ENCODE measurements around the gene ADD3.

The ADD3 gene

DNA sequence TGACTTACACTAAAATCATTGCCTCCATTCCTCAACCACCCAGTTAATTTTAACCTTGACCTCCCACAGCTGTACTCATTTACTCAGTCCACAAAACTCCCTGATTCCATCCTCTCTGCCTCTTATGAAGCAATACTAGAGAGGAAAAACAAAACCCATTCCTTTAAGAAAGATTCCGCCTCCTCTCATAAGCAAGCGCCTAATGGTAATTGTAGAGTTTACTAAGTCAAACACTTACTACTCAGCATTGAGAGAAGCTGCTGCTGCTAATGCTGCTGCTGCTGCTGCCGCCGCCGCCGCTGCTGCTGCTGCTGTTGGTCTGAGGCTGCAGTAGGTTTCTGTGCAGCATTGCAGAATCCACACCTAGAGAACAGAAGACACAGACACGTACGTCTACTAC lies 2.1 kb upstream of the ADD3 start:
- no peak for DNase-seq

GRCh38 chr10:110006358-110007160 lies 1.2 kb upstream of the ADD3 start:
- DNase-seq, result no peak

- no peak for DNase-seq
These were observed 553 bp upstream of the ADD3 start for GRCh38 chr10:110007161-110007700.

DNA sequence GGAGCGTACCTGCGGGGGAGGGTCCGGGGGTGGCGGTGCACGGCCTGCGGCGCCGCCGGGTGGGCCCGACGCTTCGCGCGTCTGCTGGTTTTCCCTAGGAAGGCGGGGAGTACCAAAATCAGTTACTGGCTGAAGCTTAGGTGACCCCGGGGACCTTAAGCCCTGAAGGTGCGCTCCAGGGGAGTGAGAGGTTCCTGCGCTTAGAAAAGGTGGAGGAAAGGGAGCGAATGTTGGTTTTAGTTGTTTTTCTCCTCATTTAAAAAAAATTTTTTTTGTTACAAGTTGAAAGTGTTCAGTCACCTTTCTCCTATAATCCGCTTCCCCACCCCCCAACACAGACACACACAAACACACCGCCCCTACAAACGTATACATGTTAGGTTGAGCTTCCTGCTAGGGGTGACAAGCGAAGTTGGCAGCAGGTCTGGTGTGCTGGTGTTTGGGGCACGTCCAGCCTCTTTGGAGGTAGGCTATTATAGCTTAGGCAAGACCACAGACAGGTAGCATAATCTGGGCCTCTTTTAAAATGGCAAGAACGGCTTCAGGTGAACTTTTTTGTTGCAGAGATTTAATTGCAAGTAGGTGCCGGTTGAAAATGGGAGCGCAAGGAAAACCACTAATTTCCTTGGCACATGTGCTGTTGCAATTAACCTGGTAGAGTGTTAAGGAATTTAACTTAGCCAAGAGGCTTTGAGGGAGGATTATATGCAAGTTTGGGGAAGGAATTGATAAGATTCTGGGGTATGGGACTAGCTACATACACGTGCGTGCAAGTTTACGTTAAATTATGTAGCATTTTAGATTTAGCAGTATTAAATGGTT lies 945 bp downstream of the ADD3 start:
- peak; percentile 64 for DNase-seq

GRCh38 chr10:110009736-110010475 lies 2.1 kb downstream of the ADD3 start:
- DNase-seq, result peak; percentile 83

DNA sequence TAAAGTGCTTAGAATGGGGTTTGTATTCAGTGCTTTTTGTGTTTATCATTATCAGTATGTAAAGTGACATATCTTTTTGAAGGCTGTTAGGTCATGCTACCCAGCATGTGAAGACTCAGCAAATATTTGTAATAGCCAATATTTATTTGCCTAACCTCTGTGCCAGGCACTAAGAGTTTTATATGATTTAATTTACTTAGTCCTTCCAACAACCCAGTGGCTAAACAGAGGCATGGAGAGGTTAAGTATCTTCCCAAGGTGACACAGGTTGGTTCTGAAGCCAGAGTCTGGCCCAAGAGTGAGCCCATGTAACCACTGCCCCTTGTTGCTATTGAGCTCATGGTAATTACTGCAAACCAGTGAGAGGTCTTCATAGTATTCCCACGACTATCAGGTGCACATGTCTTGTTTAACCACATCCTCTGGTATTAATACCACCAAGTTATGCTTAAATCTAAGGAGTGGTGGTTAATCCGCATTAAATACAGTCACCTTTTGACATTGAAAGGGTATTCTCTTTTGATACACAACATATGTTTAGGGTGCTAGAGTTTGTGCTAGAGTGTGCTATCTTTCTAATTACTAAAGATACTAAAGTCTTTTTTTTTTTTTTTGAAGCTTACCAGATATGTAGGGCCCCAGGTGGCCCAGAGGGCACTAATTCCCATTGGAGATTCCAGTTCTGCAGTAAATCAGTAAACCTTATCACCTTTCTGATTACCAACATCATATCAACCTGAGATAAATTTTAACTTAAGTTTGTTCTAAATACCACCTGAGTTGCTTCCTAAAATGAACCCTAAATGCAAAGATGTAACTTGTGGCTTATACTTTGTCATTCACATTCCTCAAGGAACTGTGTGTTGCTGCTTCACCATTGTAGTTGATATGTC lies 2.9 kb downstream of the ADD3 start:
- no peak for DNase-seq

GRCh38 chr10:110011681-110012080 lies 3.9 kb downstream of the ADD3 start:
- DNase-seq, result no peak

DNA sequence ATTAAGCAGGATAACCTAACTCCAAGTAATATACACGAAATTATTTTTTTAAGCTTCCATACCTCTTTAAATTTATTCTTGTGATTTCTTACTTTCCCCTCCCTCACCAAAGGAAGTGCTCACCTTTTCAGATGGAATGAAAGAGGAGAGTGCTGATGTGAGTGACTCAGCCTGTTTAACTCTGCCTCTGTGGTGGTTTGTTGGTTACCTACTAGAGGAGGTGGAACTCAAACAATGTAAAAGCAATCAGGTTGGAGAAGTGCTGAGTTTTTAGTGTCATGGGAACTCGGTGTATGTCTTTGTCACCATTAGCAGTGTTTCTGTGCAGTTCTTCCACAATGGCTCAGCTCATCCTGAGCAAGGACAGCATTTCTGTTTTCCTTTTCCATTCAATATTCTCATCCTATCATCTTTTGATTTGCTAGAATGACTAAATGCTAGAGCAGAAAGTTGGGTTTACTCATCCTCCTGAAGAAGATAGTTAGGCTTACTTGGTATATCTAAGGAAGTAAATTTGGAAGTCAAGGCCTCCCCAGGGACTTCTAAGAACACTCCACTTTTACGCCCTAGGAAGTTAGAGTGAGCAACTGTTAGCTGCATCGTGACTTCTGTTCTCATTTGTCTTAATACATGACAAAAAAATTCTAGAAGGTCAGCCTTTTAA lies 6.0 kb downstream of the ADD3 start:
- peak; percentile 38 for DNase-seq

GRCh38 chr10:110016039-110016438 lies 8.3 kb downstream of the ADD3 start:
- no peak for DNase-seq

GRCh38 chr10:110017052-110017451 lies 9.3 kb downstream of the ADD3 start:
- no peak for DNase-seq

GRCh38 chr10:110017907-110018306 lies 10.1 kb downstream of the ADD3 start:
- no peak for DNase-seq

- DNase-seq, result no peak
These were observed 12.5 kb downstream of the ADD3 start for GRCh38 chr10:110020265-110020664.

GRCh38 chr10:110022716-110023504 lies 15.1 kb downstream of the ADD3 start:
- DNase-seq, result no peak

GRCh38 chr10:110023785-110024465 lies 16.1 kb downstream of the ADD3 start:
- no peak for DNase-seq

- no peak for DNase-seq
These were observed 21.7 kb downstream of the ADD3 start for GRCh38 chr10:110029450-110029849.

DNA sequence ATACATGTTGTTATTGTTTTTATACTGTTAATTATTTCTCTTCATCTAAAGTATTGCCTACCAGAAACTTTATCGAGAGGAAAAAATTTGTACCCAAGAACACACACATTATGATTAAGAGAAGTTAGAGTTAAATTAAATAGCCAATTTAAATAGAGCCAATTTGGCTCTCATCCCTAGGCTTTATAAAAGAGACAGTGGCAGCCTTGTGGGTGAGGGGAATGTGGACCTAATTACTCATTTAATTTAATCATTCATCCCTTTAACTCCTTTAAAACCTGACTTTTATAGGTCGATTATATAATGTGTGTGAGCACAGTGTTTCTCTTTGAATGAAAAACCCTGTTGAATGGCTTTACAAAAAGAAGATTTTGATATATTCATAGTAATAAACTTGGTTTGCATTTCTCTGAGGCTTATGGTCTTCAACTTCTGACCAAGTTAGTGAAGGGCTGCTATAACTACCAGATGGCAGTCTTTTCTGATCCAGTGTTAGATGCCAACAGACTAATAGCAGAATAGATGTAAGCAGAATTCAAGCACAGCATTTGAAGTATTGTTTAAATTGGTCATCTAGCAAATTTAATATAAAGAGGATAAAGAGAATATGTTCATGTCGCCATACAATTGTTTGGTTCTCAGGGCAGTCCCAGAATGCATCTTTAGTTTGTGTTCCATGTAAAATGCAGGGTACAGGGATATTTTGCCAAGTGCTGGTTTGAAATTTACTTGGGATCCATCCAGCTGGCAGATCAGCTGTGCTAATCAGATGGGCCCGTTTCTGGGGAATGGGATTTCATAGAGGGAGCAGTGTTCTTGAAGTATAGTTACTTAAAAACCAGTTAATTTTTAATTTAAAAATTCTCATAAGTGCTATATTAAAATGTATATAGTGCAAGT lies 25.3 kb downstream of the ADD3 start:
- no peak for DNase-seq

- DNase-seq, result no peak
These were observed 26.0 kb downstream of the ADD3 start for GRCh38 chr10:110033701-110034235.

DNA sequence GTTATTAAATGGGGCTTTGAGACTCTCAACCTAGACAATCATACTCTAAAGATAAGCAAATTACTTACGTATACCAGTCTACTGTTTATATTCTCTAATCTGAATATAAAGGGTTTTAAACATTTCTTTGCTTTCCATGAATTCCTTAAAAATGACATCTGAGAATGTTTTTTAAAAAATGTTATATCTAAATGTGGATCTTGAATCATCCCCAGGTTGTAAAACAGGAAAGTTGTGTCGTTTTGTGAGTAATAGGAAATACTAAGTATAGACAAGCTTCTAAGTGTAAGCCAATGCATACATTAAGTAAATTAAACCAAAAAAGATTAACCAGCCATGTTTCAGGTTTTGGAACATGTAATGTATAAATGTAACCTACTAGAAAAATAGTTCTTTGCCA lies 26.8 kb downstream of the ADD3 start:
- DNase-seq, result no peak

All from CD4-positive, alpha-beta T cell treated with Interleukin-21 for 1 hour (primary cell).